Heart left ventricle (tissue), 16 donors: ENCODE data around the gene APLF. TPM values are rescaled to one million over a fixed set of nuclear protein-coding genes. Genes with fewer than 3 reads are reported as not detected.
"Not testable (repeated sequence)": the region's sequence is repeated elsewhere in the genome, so short reads cannot be mapped to it uniquely, and the experiment has no call there.

Source experiments
- ATAC-seq, 4 donors: fragments of 200-7000 bp; cut with Tn5 transposase; one replicate each; pipeline ENCODE4 v1.9.1; 2020 to 2022; ENCODE audit warnings: moderate library complexity in 4 of 4, mild to moderate bottlenecking in 3 of 4, moderate number of reproducible peaks in 1 of 4
- DNase-seq, 5 donors: peaks; one replicate each; pipeline ENCODE4 v3.0.0-alpha.2; 2020
- H3K27ac ChIP-seq, 12 donors: fragments of 200-600 bp; sonication (generic) in 4 of 12; one replicate each; pipeline versions ENCODE4 v1.5.0 to v1.8.0; 2016 to 2022; ENCODE audit warnings: mild to moderate bottlenecking in 2 of 12
- H3K27me3 ChIP-seq, 9 donors: fragments of 200-600 bp; sonication (generic) in 2 of 9; one replicate each; pipeline versions ENCODE4 v1.5.1 to v1.8.0; 2016 to 2022; ENCODE audit warnings: mild to moderate bottlenecking in 3 of 9
- H3K36me3 ChIP-seq, 9 donors: fragments of 200-600 bp; sonication (generic) in 2 of 9; one replicate each; pipeline versions ENCODE4 v1.5.0 to v1.8.0; 2018 to 2022; ENCODE audit warnings: mild to moderate bottlenecking in 2 of 9
- H3K4me1 ChIP-seq, 12 donors: fragments of 200-600 bp; sonication (generic) in 4 of 12; one replicate each; pipeline versions ENCODE4 v1.5.0 to v1.8.0; 2016 to 2022; ENCODE audit warnings: mild to moderate bottlenecking in 3 of 12
- H3K4me3 ChIP-seq, 12 donors: fragments of 200-600 bp; sonication (generic) in 4 of 12; one replicate each; pipeline versions ENCODE4 v1.5.0 to v1.8.0; 2017 to 2022; ENCODE audit warnings: mild to moderate bottlenecking in 9 of 12, moderate library complexity in 4 of 12
- H3K9me3 ChIP-seq, 12 donors: fragments of 200-600 bp; sonication (generic) in 4 of 12; one replicate each; pipeline versions ENCODE4 v1.5.0 to v1.8.0; 2016 to 2022; ENCODE audit warnings: mild to moderate bottlenecking in 1 of 12
- POLR2A ChIP-seq, 2 donors: fragments of 450-650 bp; IDR thresholded peaks; one replicate each; pipeline ENCODE4 v1.6.1; 2017; ENCODE audit warnings: antibody characterized with exemption in 2 of 2, mild to moderate bottlenecking in 2 of 2, moderate library complexity in 2 of 2
- WGBS, 4 donors: extraction: QIAGEN DNeasy Blood & Tissue Kit in 2 of 4; methylation state at CpG; one replicate each; pipeline versions ENCODE4 v1.1.5 to v1.1.7; 2013 to 2018; 5-methylcytosine and 5-hydroxymethylcytosine counted together
- intact Hi-C, 10 donors: fragments of 100-400 bp; cut with DNase I; formaldehyde crosslinking; loops; one replicate each; pipeline versions ENCODE4 v1.11.1 to v1.14.2; 2022
- polyA plus RNA-seq, 2 donors: library from polyadenylated mRNA; stranded (reverse); fragments of 200-250 nt; gene quantifications; one replicate each; pipeline ENCODE4 v1.2.3, GENCODE V29; 2013
- total RNA-seq, 9 donors: library from RNA; depleted of rRNA in 2 of 9; stranded (reverse); fragments of >200 nt in 2 of 9; fragmentation: NEBNext Ultra II Directional in 3 of 9; extraction: Animal tissue kit (Norgen Biotek cat#: 25700) in 3 of 9; gene quantifications; one replicate each; pipeline versions ENCODE4 v1.1.0 to v1.2.4, GENCODE V29; 2016 to 2023
- TF ChIP-seq, protein P1 (sequence below), 12 donors: fragments of 200-600 bp; sonication (generic) in 4 of 12; IDR thresholded peaks; one replicate each; pipeline versions ENCODE4 v1.5.0 to v1.8.0; 2018 to 2022; ENCODE audit warnings: antibody characterized with exemption in 12 of 12, mild to moderate bottlenecking in 5 of 12
- donor health status: ischemic (EF 13 %, LVEDD 7.1; RV severe dilation, severe dysfunction).
- donor health status: healthy with polysubstance abuse.
- donor health status: DM: no; HTN: yes; CAD: no.
- donor health status: DM: no; HTN: no; CAD: no.
- donor health status: ischemic (EF 25% LVEDD 6.9; RV normal size, moderate dysfunction).
- donor health status: ischemic (EF 25% LVEDD 5.7; RV mildly dilated, moderate dysfunction).
- donor health status: healthy.
- donor health status: DM: yes; HTN: yes; CAD: no.
- donor health status: ischemic (EF 35%, LVEDD 5.7; RV mildly dilated, moderate dysfunction).
- donor health status: nonischemic (EF 11% LVEDD 7.7; RV severe dilation, severe dysfunction).
- donor health status: DM: yes; HTN: yes; CAD: no.
- donor health status: PGD.
- donor health status: ischemic (EF 29% LVEDD 5.4; RV normal size, mild dysfunction).
- donor health status: nonischemic (EF 23%, LVEDD 6.1; RV moderate dilation, normal function).

APLF gene
- total and polyA plus RNA-seq, 11 donors: 0.64 to 7.9 (median 4.3) TPM

DNA sequence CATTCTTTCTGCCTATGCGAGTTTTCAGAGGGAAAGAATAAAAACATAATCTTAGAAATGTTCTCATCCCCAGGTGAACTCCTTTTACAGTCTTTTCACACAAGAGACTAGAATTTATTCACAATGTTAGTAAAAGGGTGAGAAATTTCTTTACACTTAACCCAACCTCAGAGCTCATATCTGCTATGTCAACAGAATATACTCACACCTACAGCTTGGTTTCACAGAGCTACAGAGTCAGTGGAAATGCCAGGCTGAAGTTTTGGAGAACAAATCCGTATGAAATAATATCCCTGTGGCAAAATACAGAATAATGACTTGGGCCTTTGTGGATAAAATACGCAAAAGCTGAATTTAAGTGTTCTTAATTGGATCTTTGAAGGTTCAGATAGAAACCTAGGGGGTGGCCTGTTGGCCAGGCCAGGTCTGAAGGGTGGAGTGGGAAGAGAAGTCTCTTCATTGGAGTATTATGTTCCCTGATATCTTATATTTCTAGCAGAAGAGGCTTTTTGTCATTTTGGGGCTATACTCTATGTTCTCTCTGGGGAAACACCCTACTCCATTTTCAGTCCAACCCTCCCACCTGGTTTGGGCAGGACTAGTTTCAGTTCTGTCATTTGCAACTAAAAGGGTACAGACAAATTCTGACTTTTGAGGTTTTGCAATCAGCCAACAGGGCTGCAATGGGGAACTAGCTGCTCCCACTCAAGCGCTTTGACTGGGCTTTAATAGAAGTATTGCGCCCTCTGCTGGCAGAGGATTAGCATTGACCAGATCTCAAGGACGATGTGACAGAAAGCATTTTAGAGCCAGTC is 26.0 kb upstream of the APLF start:
- TF ChIP-seq POLR2A (IDR thresholded peaks at IDR 0.05): no peak
- TF ChIP-seq, protein P1, sequence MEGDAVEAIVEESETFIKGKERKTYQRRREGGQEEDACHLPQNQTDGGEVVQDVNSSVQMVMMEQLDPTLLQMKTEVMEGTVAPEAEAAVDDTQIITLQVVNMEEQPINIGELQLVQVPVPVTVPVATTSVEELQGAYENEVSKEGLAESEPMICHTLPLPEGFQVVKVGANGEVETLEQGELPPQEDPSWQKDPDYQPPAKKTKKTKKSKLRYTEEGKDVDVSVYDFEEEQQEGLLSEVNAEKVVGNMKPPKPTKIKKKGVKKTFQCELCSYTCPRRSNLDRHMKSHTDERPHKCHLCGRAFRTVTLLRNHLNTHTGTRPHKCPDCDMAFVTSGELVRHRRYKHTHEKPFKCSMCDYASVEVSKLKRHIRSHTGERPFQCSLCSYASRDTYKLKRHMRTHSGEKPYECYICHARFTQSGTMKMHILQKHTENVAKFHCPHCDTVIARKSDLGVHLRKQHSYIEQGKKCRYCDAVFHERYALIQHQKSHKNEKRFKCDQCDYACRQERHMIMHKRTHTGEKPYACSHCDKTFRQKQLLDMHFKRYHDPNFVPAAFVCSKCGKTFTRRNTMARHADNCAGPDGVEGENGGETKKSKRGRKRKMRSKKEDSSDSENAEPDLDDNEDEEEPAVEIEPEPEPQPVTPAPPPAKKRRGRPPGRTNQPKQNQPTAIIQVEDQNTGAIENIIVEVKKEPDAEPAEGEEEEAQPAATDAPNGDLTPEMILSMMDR (IDR thresholded peaks at IDR 0.05): peak; percentile 85 to 94 (median 89)
- ATAC-seq: peak; percentile 82 to 93 (median 91)
- intact Hi-C loops: loop anchor here (1.0 to 10.0 kb wide), 8 partner anchors 79 to 319 kb away; no protein-coding TSS in a partner anchor
- DNase-seq: peak in 4 of 5 donors; percentile 81 to 86 (median 82)
- WGBS, 4 donors: 35 to 44% (median 37%) methylated on average over 5 to 6 of the region's 6 CpGs
- Histone ChIP-seq H3K27ac (peak overlapping the region in 8 of 12 donors; percentile 10 to 69 (median 40)), H3K9me3 (no peaks in the 10 kb centered on the region), H3K4me1 (peaks cover 0 to 20% (median 13%) of the 10 kb centered on the region in 12 donors), H3K27me3 (no peaks in the 10 kb centered on the region), H3K36me3 (no peaks in the 10 kb centered on the region), H3K4me3 (no peak overlapping the region)

- H3K36me3 ChIP-seq: no peaks in the 10 kb centered on the region
- peak overlapping the region in 1 of 12 donors; percentile 69 for H3K27ac ChIP-seq
- H3K4me1 ChIP-seq: peaks cover 0 to 14% (median 9%) of the 10 kb centered on the region in 12 donors
- no peak for DNase-seq
- peaks cover 0 to 2% (median 0%) of the 10 kb centered on the region in 12 donors for H3K9me3 ChIP-seq
- WGBS, 4 donors: 76 to 83% (median 80%) methylated on average over 2 of the region's 2 CpGs
- H3K27me3 ChIP-seq: no peaks in the 10 kb centered on the region
- no peak overlapping the region for H3K4me3 ChIP-seq
- no peak for ATAC-seq
- no peak for TF ChIP-seq POLR2A (IDR thresholded peaks at IDR 0.05)
- TF ChIP-seq, protein P1 (IDR thresholded peaks at IDR 0.05): peak in 1 of 12 donors; percentile 5
- intact Hi-C loops: loop anchor here (1.0 to 10.0 kb wide), 8 partner anchors 80 to 320 kb away; no protein-coding TSS in a partner anchor
Observed at GRCh38 chr2:68441994-68442322, 25.4 kb upstream of the APLF start.

- ATAC-seq, H3K27ac ChIP-seq, H3K36me3 ChIP-seq, H3K4me1 ChIP-seq, H3K4me3 ChIP-seq, H3K27me3 ChIP-seq, DNase-seq: not testable (repeated sequence)
- peaks cover 0 to 25% (median 0%) of the 10 kb centered on the region in 12 donors for H3K9me3 ChIP-seq
- intact Hi-C loops: loop anchor here in 2 of 10 donors (10.0 kb wide), 1 partner anchor 162 kb away; no protein-coding TSS in a partner anchor
- WGBS, 4 donors: 72 to 90% (median 78%) methylated on average over 2 to 3 of the region's 3 CpGs
Observed at GRCh38 chr2:68446425-68446824, 21.0 kb upstream of the APLF start.

DNA sequence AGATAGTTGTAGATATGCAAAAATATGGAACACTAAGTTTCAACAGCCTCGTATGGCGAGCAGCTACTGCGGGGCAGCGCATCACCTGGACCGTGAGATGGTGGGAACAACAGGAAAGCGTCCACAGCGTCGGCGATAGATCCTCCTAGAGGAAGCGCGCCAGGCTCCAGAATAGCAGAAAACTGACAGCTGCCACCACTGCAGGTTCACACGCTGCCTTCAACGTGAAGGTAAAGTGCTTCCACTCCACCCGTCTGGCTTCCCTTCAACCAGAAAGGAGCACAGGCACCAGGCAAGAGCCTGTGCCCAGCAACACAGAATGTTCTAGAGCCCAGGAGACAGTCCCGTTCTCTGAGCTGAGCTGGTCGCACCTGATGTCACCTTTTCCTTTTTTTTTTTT is 20.3 kb upstream of the APLF start:
- peaks cover 0 to under 1% (median 0%) of the 10 kb centered on the region in 12 donors for H3K4me1 ChIP-seq
- intact Hi-C loops: loop anchor here in 2 of 10 donors (10.0 kb wide), 1 partner anchor 162 kb away; no protein-coding TSS in a partner anchor
- H3K9me3 ChIP-seq: peaks cover 0 to 25% (median 0%) of the 10 kb centered on the region in 12 donors
- DNase-seq: no peak
- H3K27ac ChIP-seq: no peak overlapping the region
- ATAC-seq: peak in 1 of 4 donors; percentile 31
- H3K36me3 ChIP-seq: no peaks in the 10 kb centered on the region
- no peaks in the 10 kb centered on the region for H3K27me3 ChIP-seq
- no peak overlapping the region for H3K4me3 ChIP-seq
- 86 to 93% (median 91%) methylated on average over 15 to 16 of the region's 16 CpGs for WGBS, 4 donors
- TF ChIP-seq, protein P1 (IDR thresholded peaks at IDR 0.05): no peak
- no peak for TF ChIP-seq POLR2A (IDR thresholded peaks at IDR 0.05)
